NCI-H146 treated with DMSO at 0.1 percent for 48 hours (cell line): ENCODE results near the gene KCNK4.
"Not testable (repeated sequence)": the region's sequence is repeated elsewhere in the genome, so short reads cannot be mapped to it uniquely, and the experiment has no call there.

Source experiments
- DNase-seq: peaks from one replicate; lab custom pipeline; 2025; ENCODE audit not compliant: unreplicated experiment; lab: John Stamatoyannopoulos, UW

KCNK4 gene

GRCh38 chr11:64305691-64306562, 14.8 kb downstream of the KCNK4 start:
- peak; percentile 41 for DNase-seq

- DNase-seq: no peak
Observed at GRCh38 chr11:64306563-64306875, 15.4 kb downstream of the KCNK4 start.

GRCh38 chr11:64306876-64307622, 15.9 kb downstream of the KCNK4 start:
- no peak for DNase-seq

GRCh38 chr11:64307795-64308194, 16.7 kb downstream of the KCNK4 start:
- DNase-seq: not testable (repeated sequence)

- no peak for DNase-seq
Observed at GRCh38 chr11:64312947-64313346, 21.8 kb downstream of the KCNK4 start.

- DNase-seq: no peak
Observed at GRCh38 chr11:64313491-64314145, 22.5 kb downstream of the KCNK4 start.

- no peak for DNase-seq
Observed at GRCh38 chr11:64314146-64314804, 23.2 kb downstream of the KCNK4 start.

- no peak for DNase-seq
Observed at GRCh38 chr11:64314805-64315561, 23.9 kb downstream of the KCNK4 start.

- not testable (repeated sequence) for DNase-seq
Observed at GRCh38 chr11:64315667-64316526, 24.8 kb downstream of the KCNK4 start.

- DNase-seq: no peak
Observed at GRCh38 chr11:64316672-64317324, 25.7 kb downstream of the KCNK4 start.

GRCh38 chr11:64317325-64317960, 26.3 kb downstream of the KCNK4 start, which contains the start of gene TRMT112:
Gene TRMT112, minus strand, starts transcription at chr11:64317559. Its CDS starts 33 bp downstream, at chr11:64317526.
- peak; percentile 92 for DNase-seq

GRCh38 chr11:64317961-64318765, 27.1 kb downstream of the KCNK4 start, which contains the start of gene PRDX5:
Gene PRDX5, plus strand, starts transcription at chr11:64318121. Its CDS starts 95 bp downstream, at chr11:64318216.
- peak; percentile 90 for DNase-seq

- DNase-seq: no peak
Observed at GRCh38 chr11:64318766-64319761, 28.0 kb downstream of the KCNK4 start.

- DNase-seq: no peak
Observed at GRCh38 chr11:64320556-64320955, 29.5 kb downstream of the KCNK4 start.

GRCh38 chr11:64321026-64321425, 29.9 kb downstream of the KCNK4 start:
- no peak for DNase-seq

GRCh38 chr11:64321533-64321932, 30.4 kb downstream of the KCNK4 start:
- no peak for DNase-seq
